Activated naive CD8-positive, alpha-beta T cell treated with anti-CD3 and anti-CD28 coated beads, Interleukin-2, amount 50 U/mL, for 24 hours (primary cell): Measurements from ENCODE around the gene SDC4.

Experiments
- ATAC-seq: fragments of 150-1000 bp; cut with Tn5 transposase; one replicate; pipeline ENCODE4 v1.10.0; 2021
- DNase-seq: peaks from one replicate; pipeline ENCODE4 v3.0.0; 2021
- H3K27ac Mint-ChIP-seq: one replicate; pipeline ENCODE4 v1.8.0; 2021; ENCODE audit warnings: mild to moderate bottlenecking, mixed read lengths
- H3K27me3 Mint-ChIP-seq: one replicate; pipeline ENCODE4 v1.8.0; 2021; ENCODE audit warnings: mixed read lengths
- H3K36me3 Mint-ChIP-seq: one replicate; pipeline ENCODE4 v1.8.0; 2021; ENCODE audit warnings: low read depth, mixed read lengths
- H3K4me1 Mint-ChIP-seq: one replicate; pipeline ENCODE4 v1.8.0; 2021; ENCODE audit warnings: mixed read lengths
- H3K4me3 Mint-ChIP-seq: one replicate; pipeline ENCODE4 v1.8.0; 2021; ENCODE audit warnings: mild to moderate bottlenecking, moderate library complexity, mixed read lengths
- H3K9me3 Mint-ChIP-seq: one replicate; pipeline ENCODE4 v1.8.0; 2021; ENCODE audit warnings: mixed read lengths

SDC4 gene

DNA sequence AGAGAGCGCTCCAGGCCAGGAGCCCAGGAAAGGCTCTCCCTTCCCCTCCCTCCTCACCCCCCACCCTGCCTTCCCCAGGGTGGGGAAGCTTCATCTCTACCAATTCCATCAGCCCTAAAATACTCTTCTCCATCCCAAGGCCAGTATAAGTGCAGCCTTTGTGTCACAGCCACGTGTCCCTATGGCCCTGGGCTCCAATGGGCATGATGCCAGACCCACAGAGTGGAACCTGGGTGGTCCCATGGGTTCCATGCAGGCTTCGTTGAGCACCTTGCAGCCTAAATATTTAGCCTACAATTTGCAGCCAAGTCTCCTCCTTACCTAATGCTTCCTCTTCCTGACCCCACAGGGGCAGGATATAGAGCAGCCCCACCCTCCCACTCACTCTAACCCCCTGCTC lies 39.1 kb downstream of the SDC4 start:
- Mint-ChIP-seq H3K9me3 (no peaks in the 10 kb centered on the region), H3K4me1 (peaks cover 6% of the 10 kb centered on the region), H3K4me3 (no peak overlapping the region), H3K27ac (no peak overlapping the region), H3K36me3 (no peaks in the 10 kb centered on the region), H3K27me3 (peaks cover 70% of the 10 kb centered on the region)
- DNase-seq = no peak
- ATAC-seq = no peak

DNA sequence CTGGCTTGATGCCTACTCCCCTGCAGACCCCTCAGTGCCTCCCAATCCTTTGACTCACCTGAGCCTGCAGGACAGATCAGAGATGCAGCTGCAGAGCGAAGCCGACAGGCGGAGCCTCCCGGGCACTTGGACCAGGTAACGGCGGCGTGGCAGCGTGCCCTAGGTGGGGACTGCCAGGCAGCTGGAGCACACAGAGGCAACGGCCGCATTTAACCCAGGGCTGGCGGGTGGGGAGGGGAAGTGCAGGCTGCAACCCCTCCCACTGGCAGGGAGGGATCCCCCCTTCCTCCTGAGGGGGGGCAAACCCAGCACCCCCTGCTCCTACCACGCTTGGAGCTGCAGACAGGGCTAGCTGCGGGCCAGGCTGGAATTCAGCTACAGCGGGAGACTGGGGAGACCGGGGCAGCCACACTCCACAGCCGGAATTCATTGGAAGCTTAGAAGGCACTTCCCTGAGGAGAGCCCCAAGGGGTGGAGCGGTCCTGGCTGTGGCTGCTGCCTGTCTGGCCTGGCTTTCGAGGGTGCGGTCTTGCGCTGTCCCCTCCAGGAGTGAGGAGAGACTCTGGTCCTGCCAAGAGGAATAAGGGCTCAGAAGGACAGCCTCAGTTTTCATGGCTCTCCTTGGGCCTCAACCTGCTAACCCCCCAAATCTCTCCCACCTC lies 40.0 kb downstream of the SDC4 start, which contains the start of gene MATN4:
Gene MATN4, minus strand, starts transcription at position 183 of the 662 bp plus-strand sequence. CDS start 2,717 bp downstream, outside the sequence.
- no peak for ATAC-seq
- H3K27me3 Mint-ChIP-seq = peaks cover 71% of the 10 kb centered on the region
- H3K36me3 Mint-ChIP-seq = no peaks in the 10 kb centered on the region
- H3K27ac Mint-ChIP-seq = no peak within 1 kb of the TSS
- DNase-seq = no peak
- H3K9me3 Mint-ChIP-seq = no peaks in the 10 kb centered on the region
- H3K4me3 Mint-ChIP-seq = no peak within 1 kb of the TSS
- peaks cover 14% of the 10 kb centered on the region for H3K4me1 Mint-ChIP-seq

GRCh38 chr20:45307076-45307640 lies 41.1 kb downstream of the SDC4 start:
- Mint-ChIP-seq H3K27me3 (peaks cover 70% of the 10 kb centered on the region), H3K4me3 (no peak overlapping the region), H3K4me1 (peaks cover 21% of the 10 kb centered on the region), H3K27ac (no peak overlapping the region), H3K9me3 (no peaks in the 10 kb centered on the region), H3K36me3 (no peaks in the 10 kb centered on the region)
- ATAC-seq (no peak), DNase-seq (no peak)

- no peaks in the 10 kb centered on the region for H3K36me3 Mint-ChIP-seq
- no peak within 1 kb of the TSS for H3K4me3 Mint-ChIP-seq
- ATAC-seq (no peak), DNase-seq (peak; percentile 72)
- peaks cover 27% of the 10 kb centered on the region for H3K4me1 Mint-ChIP-seq
- no peaks in the 10 kb centered on the region for H3K9me3 Mint-ChIP-seq
- no peak within 1 kb of the TSS for H3K27ac Mint-ChIP-seq
- H3K27me3 Mint-ChIP-seq = peaks cover 65% of the 10 kb centered on the region
Measured at GRCh38 chr20:45306431-45306982, 41.7 kb downstream of the SDC4 start, which contains the start of gene RBPJL. TSS of gene RBPJL (plus strand) at chr20:45306840. CDS start at chr20:45306923, 83 bp downstream.

GRCh38 chr20:45305262-45305661 lies 43.0 kb downstream of the SDC4 start:
- Mint-ChIP-seq H3K4me1 (peaks cover 32% of the 10 kb centered on the region), H3K27me3 (peaks cover 54% of the 10 kb centered on the region), H3K4me3 (no peak overlapping the region), H3K36me3 (no peaks in the 10 kb centered on the region), H3K27ac (no peak overlapping the region), H3K9me3 (no peaks in the 10 kb centered on the region)
- ATAC-seq (no peak), DNase-seq (no peak)

DNA sequence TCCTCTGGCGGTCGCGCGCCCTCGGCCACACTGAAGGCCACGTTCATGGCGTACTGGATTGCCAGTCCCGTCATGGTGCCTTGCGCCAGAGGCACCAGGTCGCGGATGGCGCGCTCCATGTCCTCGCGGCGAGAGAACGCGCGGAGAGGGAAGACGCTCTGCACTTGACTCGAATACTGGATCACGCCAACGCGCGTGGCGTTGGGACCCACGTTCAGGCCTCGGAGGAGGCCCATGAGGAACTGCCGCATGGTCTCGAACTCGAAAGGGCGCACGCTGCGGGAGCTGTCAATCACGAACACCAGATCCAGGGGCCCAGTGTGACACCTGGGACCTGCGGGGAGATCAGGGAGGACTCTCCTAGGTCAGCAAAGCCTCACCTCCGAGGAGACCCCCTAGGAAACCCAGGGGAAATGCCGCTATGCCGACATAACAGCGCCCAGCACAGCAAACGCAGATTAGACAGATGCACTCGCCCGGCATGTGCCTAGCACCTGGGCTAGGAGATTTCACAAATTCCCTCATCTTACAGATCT lies 43.7 kb downstream of the SDC4 start:
- DNase-seq (no peak), ATAC-seq (no peak)
- Mint-ChIP-seq H3K36me3 (no peaks in the 10 kb centered on the region), H3K27me3 (peaks cover 49% of the 10 kb centered on the region), H3K27ac (no peak overlapping the region), H3K4me1 (peaks cover 32% of the 10 kb centered on the region), H3K4me3 (no peak overlapping the region), H3K9me3 (no peaks in the 10 kb centered on the region)

DNA sequence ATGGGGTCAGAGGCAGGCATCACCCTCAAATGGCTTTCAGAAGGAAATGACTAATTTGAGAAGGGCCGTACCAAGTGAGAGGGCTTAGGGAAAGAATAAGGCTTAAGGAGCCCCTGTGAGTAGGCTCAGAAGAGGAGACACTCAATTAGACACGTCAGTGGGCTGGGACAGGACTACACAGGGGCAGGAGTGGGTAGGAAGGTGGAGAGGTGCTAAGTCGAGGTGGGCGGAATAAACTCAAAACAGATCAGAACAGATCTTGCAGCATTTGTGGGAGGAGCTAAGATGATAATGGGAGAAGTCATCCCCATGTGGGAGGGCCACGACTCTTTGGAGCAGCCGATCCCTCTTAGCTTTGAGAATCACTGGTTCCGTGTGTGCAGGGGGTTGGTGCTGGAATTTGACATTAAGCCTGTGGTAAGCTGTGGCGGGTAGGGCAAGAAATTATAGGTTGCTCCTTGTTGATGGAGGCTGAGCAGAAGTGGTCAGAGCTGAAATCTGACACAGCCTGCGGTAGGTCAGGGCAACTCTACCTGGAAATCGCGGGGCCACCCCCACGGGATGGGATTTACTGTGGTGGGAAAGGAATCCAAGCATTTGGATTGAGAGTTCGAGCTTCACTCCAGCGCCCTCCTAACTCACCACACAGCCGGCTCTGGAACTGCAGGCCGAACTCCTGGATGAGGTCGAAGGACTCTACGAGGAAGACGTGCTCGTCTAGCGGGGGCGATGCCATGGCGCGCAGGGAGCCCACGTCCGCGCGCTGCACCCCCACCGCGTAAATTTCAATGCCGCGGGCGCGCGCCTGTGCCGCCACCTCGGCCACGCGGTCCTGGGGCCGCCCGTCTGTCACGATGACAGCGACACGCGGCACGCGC lies 44.4 kb downstream of the SDC4 start:
- no peak overlapping the region for H3K4me3 Mint-ChIP-seq
- H3K27ac Mint-ChIP-seq = no peak overlapping the region
- H3K27me3 Mint-ChIP-seq = peaks cover 49% of the 10 kb centered on the region
- DNase-seq (no peak), ATAC-seq (peak; percentile 75)
- no peaks in the 10 kb centered on the region for H3K9me3 Mint-ChIP-seq
- peaks cover 32% of the 10 kb centered on the region for H3K4me1 Mint-ChIP-seq
- H3K36me3 Mint-ChIP-seq = no peaks in the 10 kb centered on the region

DNA sequence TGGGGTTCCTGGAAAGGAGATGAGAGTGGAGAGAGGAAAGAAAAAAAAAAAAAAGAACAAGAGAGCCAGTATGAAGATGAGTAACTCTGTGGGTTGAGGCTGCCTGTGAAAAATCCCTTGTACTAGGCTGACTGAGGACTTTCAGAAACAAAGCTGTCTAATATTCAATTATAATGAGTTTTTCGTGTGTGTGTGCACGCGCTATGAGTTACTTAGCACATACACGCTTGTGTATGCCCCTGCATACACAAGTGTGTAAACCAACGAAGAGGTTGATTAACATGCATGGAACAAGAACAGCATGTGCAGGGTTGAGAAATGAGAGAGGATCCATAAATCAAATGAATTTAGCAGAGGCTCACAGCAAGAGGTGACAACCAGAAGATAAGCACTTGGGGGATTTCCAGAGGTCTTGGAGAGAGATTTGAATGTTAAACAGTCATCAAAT lies 46.4 kb downstream of the SDC4 start:
- ATAC-seq (peak; percentile 35), DNase-seq (no peak)
- peaks cover 32% of the 10 kb centered on the region for H3K4me1 Mint-ChIP-seq
- peak overlapping the region; percentile 53 for H3K27ac Mint-ChIP-seq
- no peaks in the 10 kb centered on the region for H3K36me3 Mint-ChIP-seq
- peaks cover 36% of the 10 kb centered on the region for H3K27me3 Mint-ChIP-seq
- H3K4me3 Mint-ChIP-seq = no peak overlapping the region
- H3K9me3 Mint-ChIP-seq = no peaks in the 10 kb centered on the region

- DNase-seq = peak; percentile 63
- peaks cover 38% of the 10 kb centered on the region for H3K27me3 Mint-ChIP-seq
Measured at GRCh38 chr20:45300961-45301360, 47.3 kb downstream of the SDC4 start.

DNA sequence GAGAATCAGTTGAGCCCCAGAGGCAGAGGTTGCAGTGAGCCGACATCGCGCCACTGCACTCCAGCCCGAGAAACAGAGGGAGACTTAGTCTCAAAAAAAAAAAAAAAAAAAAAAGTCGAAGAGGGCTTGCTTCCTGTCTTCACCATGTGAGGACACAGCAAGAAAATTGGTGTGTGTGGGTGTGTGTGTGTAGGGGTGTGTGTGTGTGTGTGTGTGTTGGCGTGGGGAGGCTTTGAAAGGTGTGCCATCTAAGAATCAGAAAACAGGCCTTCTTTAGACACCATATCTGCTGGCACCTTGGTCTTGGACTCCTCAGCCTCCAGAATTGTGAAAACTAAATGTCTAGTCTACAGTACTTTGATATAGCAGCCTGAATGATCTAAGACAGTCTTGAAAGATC lies 48.4 kb downstream of the SDC4 start:
- Mint-ChIP-seq H3K4me1 (peaks cover 31% of the 10 kb centered on the region), H3K9me3 (no peaks in the 10 kb centered on the region), H3K27me3 (peaks cover 30% of the 10 kb centered on the region), H3K36me3 (no peaks in the 10 kb centered on the region), H3K4me3 (no peak overlapping the region), H3K27ac (no peak overlapping the region)
- ATAC-seq = no peak
- no peak for DNase-seq

More at GRCh38 chr20:45300961-45301360, 47.3 kb downstream of the SDC4 start:
- Mint-ChIP-seq H3K4me1 (peaks cover 32% of the 10 kb centered on the region), H3K36me3 (no peaks in the 10 kb centered on the region), H3K9me3 (no peaks in the 10 kb centered on the region), H3K4me3 (no peak overlapping the region), H3K27ac (no peak overlapping the region)
- ATAC-seq = peak; percentile 66

GRCh38 chr20:45297786-45298497 lies 50.3 kb downstream of the SDC4 start:
- Mint-ChIP-seq H3K4me3 (no peak overlapping the region), H3K27me3 (peaks cover 28% of the 10 kb centered on the region), H3K27ac (no peak overlapping the region), H3K9me3 (no peaks in the 10 kb centered on the region), H3K4me1 (peaks cover 21% of the 10 kb centered on the region), H3K36me3 (no peaks in the 10 kb centered on the region)
- ATAC-seq (no peak), DNase-seq (no peak)

DNA sequence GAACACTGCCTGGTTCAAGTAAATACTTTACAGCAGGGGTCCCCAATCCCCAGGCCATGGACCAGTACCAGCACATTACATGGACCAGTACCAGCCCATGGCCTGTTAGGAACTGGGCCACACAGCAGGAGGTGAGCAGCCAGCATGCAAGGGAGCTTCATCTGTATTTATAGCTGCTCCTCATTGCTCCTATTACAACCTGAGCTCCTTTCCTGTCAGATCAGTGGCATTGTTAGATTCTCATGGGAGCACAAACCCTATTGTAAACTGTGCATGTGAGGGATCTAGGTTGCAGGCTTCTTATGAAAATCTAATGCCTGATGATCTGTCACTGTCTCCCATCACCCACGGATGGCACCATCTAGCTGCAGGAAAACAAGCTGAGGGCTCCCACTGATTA lies 53.6 kb downstream of the SDC4 start:
- Mint-ChIP-seq H3K4me3 (no peak overlapping the region), H3K36me3 (no peaks in the 10 kb centered on the region), H3K4me1 (peaks cover 8% of the 10 kb centered on the region), H3K9me3 (no peaks in the 10 kb centered on the region), H3K27me3 (peaks cover 35% of the 10 kb centered on the region), H3K27ac (no peak overlapping the region)
- no peak for ATAC-seq
- no peak for DNase-seq

DNA sequence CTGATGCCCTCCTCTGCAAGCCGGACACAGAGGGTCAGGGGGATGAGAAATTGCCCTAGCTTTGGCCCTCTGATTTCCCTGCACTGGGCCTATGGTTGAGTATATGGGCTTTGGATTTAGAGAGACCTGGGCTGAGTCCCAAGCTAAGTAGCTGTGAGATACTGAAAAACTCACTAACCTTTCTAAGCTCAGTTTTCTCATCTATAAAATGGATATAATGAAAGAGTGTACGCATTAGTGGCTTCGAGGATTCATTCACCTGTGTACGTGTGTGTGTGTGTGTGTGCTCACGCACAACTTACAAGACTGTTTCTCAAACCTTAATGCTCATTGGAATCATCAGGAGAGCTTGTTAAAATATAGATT lies 54.2 kb downstream of the SDC4 start:
- Mint-ChIP-seq H3K4me3 (peak overlapping the region; percentile 70), H3K27ac (no peak overlapping the region), H3K4me1 (peaks cover 8% of the 10 kb centered on the region), H3K9me3 (no peaks in the 10 kb centered on the region), H3K27me3 (peaks cover 34% of the 10 kb centered on the region), H3K36me3 (no peaks in the 10 kb centered on the region)
- ATAC-seq (no peak), DNase-seq (no peak)
